IMR-90 (cell line): ENCODE results near the gene ACSM3. TPM values are rescaled to one million over a fixed set of nuclear protein-coding genes. Genes with fewer than 3 reads are reported as not detected.

Source experiments
- ATAC-seq: fragments of 200-7000 bp; cut with Tn5 transposase; 2 replicates; pipeline ENCODE4 v1.9.1; 2020; ENCODE audit warnings: low read depth, mild to moderate bottlenecking, moderate library complexity
- BruUV-seq: library from RNA; stranded (reverse); fragments of 400-500 nt; replicated peaks from 2 replicates; lab custom pipeline; 2021; lab: Mats Ljungman, UMichigan
- CTCF ChIA-PET: fragments of 300-600 bp; formaldehyde crosslinking; extraction: SDS; loops from one replicate; lab custom pipeline; 2021; ENCODE audit warnings: antibody characterized with exemption; lab: Yijun Ruan, JAX
- POLR2A ChIA-PET: fragments of 300-600 bp; sonication (Branson Sonifier 250); formaldehyde crosslinking; loops from one replicate; lab custom pipeline; 2022; ENCODE audit warnings: antibody characterized with exemption; ENCODE audit not compliant: unreplicated experiment; lab: Charles Lee
- DNase-seq: peaks from one replicate; pipeline ENCODE4 v3.0.0; 2013
- H2AFZ ChIP-seq: replicated peaks from 2 replicates; pipeline ENCODE3; 2013; ENCODE audit warnings: low read length, mild to moderate bottlenecking; ENCODE audit not compliant: poor library complexity
- H2AK5ac ChIP-seq: 2 replicates; pipeline ENCODE4 v1.6.1; 2013; ENCODE audit warnings: low read depth, low read length, inconsistent platforms
- H2AK9ac ChIP-seq: replicated peaks from 2 replicates; pipeline ENCODE3; 2013; ENCODE audit warnings: mild to moderate bottlenecking, low read depth, low read length, moderate library complexity; ENCODE audit not compliant: poor library complexity
- H2BK120ac ChIP-seq: 2 replicates; pipeline ENCODE4 v1.6.1; 2013; ENCODE audit warnings: low read depth, low read length, inconsistent platforms
- H2BK15ac ChIP-seq: 3 replicates; pipeline ENCODE4 v1.6.1; 2013; ENCODE audit warnings: low read depth, low read length, inconsistent platforms
- H2BK20ac ChIP-seq: 2 replicates; pipeline ENCODE4 v1.6.1; 2013; ENCODE audit warnings: low read depth, mild to moderate bottlenecking, inconsistent platforms, low read length, moderate library complexity
- H2BK5ac ChIP-seq: 2 replicates; pipeline ENCODE4 v1.6.1; 2013; ENCODE audit warnings: mild to moderate bottlenecking, low read depth, low read length, inconsistent platforms; ENCODE audit not compliant: poor library complexity, severe bottlenecking
- H3K14ac ChIP-seq: replicated peaks from 2 replicates; pipeline ENCODE4 v1.6.1; 2013; ENCODE audit warnings: low read depth, low read length, inconsistent platforms
- H3K18ac ChIP-seq: 2 replicates; pipeline ENCODE4 v1.6.1; 2013; ENCODE audit warnings: low read depth, low read length, control low read depth
- H3K23ac ChIP-seq: 2 replicates; pipeline ENCODE4 v1.6.1; 2013; ENCODE audit warnings: low read depth, low read length, inconsistent platforms
- H3K27ac ChIP-seq: 2 replicates; pipeline ENCODE4 v1.5.1; 2013; ENCODE audit warnings: mild to moderate bottlenecking, control low read depth, low read length; ENCODE audit not compliant: insufficient read depth
- H3K27me3 ChIP-seq: 2 replicates; pipeline ENCODE4 v1.6.1; 2013; ENCODE audit warnings: low read length; ENCODE audit not compliant: control insufficient read depth, insufficient read depth
- H3K36me3 ChIP-seq: 2 replicates; pipeline ENCODE4 v1.6.1; 2013; ENCODE audit warnings: low read length, mixed read lengths; ENCODE audit not compliant: control insufficient read depth, insufficient read depth
- H3K4ac ChIP-seq: 2 replicates; pipeline ENCODE4 v1.6.1; 2013; ENCODE audit warnings: low read depth, low read length, inconsistent platforms
- H3K4me1 ChIP-seq: 2 replicates; pipeline ENCODE4 v1.6.1; 2013; ENCODE audit warnings: low read length, mixed read lengths; ENCODE audit not compliant: control insufficient read depth, insufficient read depth
- H3K4me2 ChIP-seq: 2 replicates; pipeline ENCODE4 v1.6.1; 2013; ENCODE audit warnings: low read depth, mild to moderate bottlenecking, control low read depth, low read length, moderate library complexity
- H3K4me3 ChIP-seq: 2 replicates; pipeline ENCODE4 v1.5.1; 2013; ENCODE audit warnings: low read depth, mild to moderate bottlenecking, control low read depth, low read length, moderate library complexity; ENCODE audit not compliant: insufficient read depth
- H3K56ac ChIP-seq: 2 replicates; pipeline ENCODE4 v1.6.1; 2013; ENCODE audit warnings: low read length, inconsistent platforms; ENCODE audit not compliant: insufficient read depth; ENCODE audit errors: extremely low read depth
- H3K79me1 ChIP-seq, 2 experiments: 2 replicates each; pipeline ENCODE4 v1.6.1; 2013; ENCODE audit warnings: low read length in 2 of 2, inconsistent platforms in 1 of 2, low read depth in 1 of 2
- H3K9ac ChIP-seq: 2 replicates; pipeline ENCODE4 v1.6.1; 2013; ENCODE audit warnings: low read depth, low read length, control low read depth
- H3K9me1 ChIP-seq: 2 replicates; pipeline ENCODE4 v1.6.1; 2013; ENCODE audit warnings: low read length, inconsistent platforms; ENCODE audit not compliant: insufficient read depth
- H3K9me3 ChIP-seq: 2 replicates; pipeline ENCODE4 v1.6.1; 2013; ENCODE audit warnings: low read length; ENCODE audit not compliant: control insufficient read depth, insufficient read depth
- H4K20me1 ChIP-seq: 2 replicates; pipeline ENCODE4 v1.6.1; 2013; ENCODE audit warnings: low read length, inconsistent platforms; ENCODE audit not compliant: insufficient read depth
- H4K5ac ChIP-seq: 2 replicates; pipeline ENCODE4 v1.6.1; 2013; ENCODE audit warnings: mild to moderate bottlenecking, low read depth, low read length, control low read depth
- H4K8ac ChIP-seq, 2 experiments: 2 replicates each; pipeline ENCODE4 v1.6.1; 2013; ENCODE audit warnings: low read depth in 2 of 2, low read length in 2 of 2, control low read depth in 1 of 2, inconsistent platforms in 1 of 2
- H4K91ac ChIP-seq: 2 replicates; pipeline ENCODE4 v1.6.1; 2013; ENCODE audit warnings: low read depth, low read length, inconsistent platforms; ENCODE audit not compliant: insufficient read depth
- BHLHE40 ChIP-seq: fragments of 150-350 bp; IDR thresholded peaks from 2 replicates; pipeline ENCODE4 v1.6.1; 2016; ENCODE audit warnings: mild to moderate bottlenecking, low read depth, low read length
- CTCF ChIP-seq: conservative IDR thresholded peaks from 2 replicates; pipeline ENCODE4 v1.5.1; 2012; ENCODE audit warnings: mild to moderate bottlenecking, low read depth, low read length, improper control_type of control experiment
- FOS ChIP-seq: fragments of 150-350 bp; IDR thresholded peaks from 2 replicates; pipeline ENCODE4 v1.6.1; 2016; ENCODE audit warnings: low read depth, low read length
- RAD21 ChIP-seq: IDR thresholded peaks from 2 replicates; pipeline ENCODE4 v1.6.1; 2012; ENCODE audit warnings: low read length, improper control_type of control experiment
- WGBS, 2 experiments: methylation state at CpG; one replicate each; pipeline versions ENCODE4 v1.1.5 to v1.1.7; 2013; ENCODE audit warnings: missing lambda C conversion rate in 2 of 2; ENCODE audit not compliant: insufficient read length in 1 of 2; ENCODE audit errors: extremely low coverage in 2 of 2; 5-methylcytosine and 5-hydroxymethylcytosine counted together
- dilution Hi-C: fragments of 300-500 bp; cut with HindIII; formaldehyde crosslinking; loops from one replicate; pipeline ENCODE4 v1.14.3; 2018; ENCODE audit warnings: low sequenced_read_pairs; ENCODE audit not compliant: unreplicated experiment
- in situ Hi-C: fragments of 300-500 bp; cut with MboI; formaldehyde crosslinking; loops from 3 replicates; pipeline ENCODE4 v1.14.3; 2019; ENCODE audit warnings: low sequenced_read_pairs, inconsistent platforms, mixed read lengths
- intact Hi-C: fragments of 100-400 bp; cut with micrococcal nuclease; formaldehyde crosslinking; loops from 2 replicates; pipeline ENCODE4 v1.10.0; 2022
- polyA plus RNA-seq, 3 experiments: library from polyadenylated mRNA; depleted of rRNA; stranded (reverse); fragments of >200 nt; gene quantifications; 2 replicates each; pipeline ENCODE4 v1.2.3, GENCODE V29; 2012; ENCODE audit warnings: low replicate concordance in 1 of 3
- total RNA-seq: library from RNA; depleted of rRNA; stranded (reverse); fragments of >200 nt; gene quantifications from 2 replicates; pipeline ENCODE4 v1.2.3, GENCODE V29; 2012
- TF ChIP-seq, protein P1 (sequence below): fragments of 150-350 bp; IDR thresholded peaks from 2 replicates; pipeline ENCODE4 v1.6.1; 2017; ENCODE audit warnings: mild to moderate bottlenecking, antibody characterized with exemption, low read length, low read depth

The ACSM3 gene
- total and polyA plus RNA-seq, 2 of the 4 experiments (the other 2 are of a cell fraction): 0.50 to 0.54 TPM

DNA sequence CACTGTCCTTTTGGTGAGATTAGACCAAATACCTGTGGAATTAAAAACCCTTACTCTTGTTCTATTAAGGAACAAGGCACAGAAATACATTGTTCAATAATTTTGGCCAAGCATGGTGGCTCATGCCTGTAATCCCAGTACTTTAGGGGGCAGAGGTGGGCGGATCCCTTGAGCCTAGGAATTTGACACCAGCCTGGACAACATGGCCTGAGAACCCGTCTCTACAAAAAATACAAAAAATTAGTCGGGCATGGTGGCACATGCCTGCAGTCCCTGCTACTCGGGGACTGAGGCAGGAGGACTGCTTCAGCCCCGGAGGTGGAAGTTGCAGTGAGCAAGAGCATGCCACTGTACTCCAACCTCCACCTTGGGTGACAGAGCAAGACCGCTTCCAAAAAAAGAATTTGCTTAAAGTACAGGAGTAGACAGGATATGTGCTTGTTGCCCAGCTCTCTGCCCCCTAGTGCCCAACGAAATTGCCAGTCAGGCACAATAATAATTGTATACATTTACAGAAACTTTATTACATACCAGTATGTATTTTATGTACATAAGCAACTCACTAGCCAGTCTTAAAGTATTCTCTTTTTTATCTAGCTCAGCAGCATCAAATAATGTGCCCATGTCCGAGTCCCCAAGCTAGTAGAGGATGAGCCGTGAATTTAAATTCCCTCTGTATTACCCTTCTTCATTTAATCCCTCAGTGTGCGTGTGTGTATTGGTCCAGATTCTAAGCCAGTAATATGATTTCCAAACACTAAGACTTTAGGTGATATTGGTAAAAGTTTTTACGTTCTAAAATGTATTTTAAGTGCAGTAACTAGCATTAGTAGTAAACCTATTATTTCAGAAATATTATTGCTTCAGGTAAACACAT lies 23.6 kb upstream of the ACSM3 start:
- peak overlapping the region; percentile 92 for H3K4me3 ChIP-seq
- H2BK120ac ChIP-seq: no peak overlapping the region
- no peak overlapping the region for H4K5ac ChIP-seq
- no peak overlapping the region for H2AK9ac ChIP-seq
- H4K91ac ChIP-seq: no peak overlapping the region
- CTCF ChIA-PET: no interaction called here
- no peak overlapping the region for H3K4ac ChIP-seq
- H2AK5ac ChIP-seq: no peak overlapping the region
- H3K18ac ChIP-seq: no peak overlapping the region
- H3K9ac ChIP-seq: peak overlapping the region; percentile 80
- H3K23ac ChIP-seq: no peak overlapping the region
- ATAC-seq (no peak), DNase-seq (no peak)
- H2AFZ ChIP-seq: no peak overlapping the region
- no peak overlapping the region for H3K14ac ChIP-seq
- H3K27ac ChIP-seq: no peak overlapping the region
- H4K8ac ChIP-seq: no peak overlapping the region
- peaks cover 16% of the 10 kb centered on the region for H3K36me3 ChIP-seq
- 100% methylated on average over 1 of the region's 11 CpGs; no CpG with 5 or more reads in 1 of the 2 experiments for WGBS, 2 experiments
- H2BK15ac ChIP-seq: no peak overlapping the region
- peaks cover 20 to 24% of the 10 kb centered on the region in 2 experiments for H3K79me1 ChIP-seq
- in situ Hi-C loops: no loop called here
- H3K9me3 ChIP-seq: no peaks in the 10 kb centered on the region
- no peaks in the 10 kb centered on the region for H3K9me1 ChIP-seq
- no peak overlapping the region for H3K56ac ChIP-seq
- BruUV-seq: no TSS peak
- no peaks in the 10 kb centered on the region for H3K27me3 ChIP-seq
- TF ChIP-seq RAD21: no peak
- TF ChIP-seq FOS: no peak
- TF ChIP-seq BHLHE40: no peak
- TF ChIP-seq, protein P1, sequence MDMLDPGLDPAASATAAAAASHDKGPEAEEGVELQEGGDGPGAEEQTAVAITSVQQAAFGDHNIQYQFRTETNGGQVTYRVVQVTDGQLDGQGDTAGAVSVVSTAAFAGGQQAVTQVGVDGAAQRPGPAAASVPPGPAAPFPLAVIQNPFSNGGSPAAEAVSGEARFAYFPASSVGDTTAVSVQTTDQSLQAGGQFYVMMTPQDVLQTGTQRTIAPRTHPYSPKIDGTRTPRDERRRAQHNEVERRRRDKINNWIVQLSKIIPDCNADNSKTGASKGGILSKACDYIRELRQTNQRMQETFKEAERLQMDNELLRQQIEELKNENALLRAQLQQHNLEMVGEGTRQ: no peak
- TF ChIP-seq CTCF: peak; percentile 32; the same call in 1 of the 2 replicates
- peaks cover 28% of the 10 kb centered on the region for H4K20me1 ChIP-seq
- peak overlapping the region; percentile 85 for H3K4me2 ChIP-seq
- peaks cover 2% of the 10 kb centered on the region for H3K4me1 ChIP-seq
- POLR2A ChIA-PET: interaction anchor here (0.6 kb wide), 1 partner anchor 47 kb away, joined by 3 read pairs; no protein-coding TSS in a partner anchor
- no peak overlapping the region for H2BK20ac ChIP-seq
- intact Hi-C loops: no loop called here
- dilution Hi-C loops: no loop called here
- H2BK5ac ChIP-seq: no peak overlapping the region
